SK-MEL-5 (cell line): ENCODE measurements around the gene CEP295NL. TPM values are rescaled to one million over a fixed set of nuclear protein-coding genes. Genes with fewer than 3 reads are reported as not detected.

Source experiments
- total RNA-seq: library from RNA; depleted of rRNA; stranded (reverse); fragments of >200 nt; shearing (Covaris generic); gene quantifications from 2 replicates; pipeline ENCODE4 v1.2.3, GENCODE V29; 2014; rRNA removed

Gene CEP295NL
- total RNA-seq, 1 experiment from 2014 or later = 0.74 TPM

Other genes with a start within 250 kb of the CEP295NL start
- 60.7 and 69.2 TPM in 2 replicates for gene CYTH1, start 120.9 kb downstream of the CEP295NL start, total RNA-seq
- gene USP36, start 62.4 kb downstream of the CEP295NL start, total RNA-seq = 96.8 and 116 TPM in 2 replicates
- 398 and 441 TPM in 2 replicates for gene TIMP2, start 22.2 kb upstream of the CEP295NL start, total RNA-seq
- 1,201 and 1,214 TPM in 2 replicates for gene LGALS3BP, start 76.7 kb upstream of the CEP295NL start, total RNA-seq
- 104 and 107 TPM in 2 replicates for gene CANT1, start 106.6 kb upstream of the CEP295NL start, total RNA-seq
- gene C1QTNF1, start 121.0 kb upstream of the CEP295NL start, total RNA-seq = 15.7 and 15.8 TPM in 2 replicates
- 12.4 and 17.4 TPM in 2 replicates for gene ENGASE, start 171.6 kb upstream of the CEP295NL start, total RNA-seq